GM21447 (cell line): ENCODE measurements around the gene TYSND1.
"Not testable (repeated sequence)": the region's sequence is repeated elsewhere in the genome, so short reads cannot be mapped to it uniquely, and the experiment has no call there.

Experiments
- ATAC-seq: cut with Tn5 transposase; IDR thresholded peaks from one replicate; pipeline ENCODE4 v1.9.1; 2021; ENCODE audit not compliant: unreplicated experiment

The TYSND1 gene

DNA sequence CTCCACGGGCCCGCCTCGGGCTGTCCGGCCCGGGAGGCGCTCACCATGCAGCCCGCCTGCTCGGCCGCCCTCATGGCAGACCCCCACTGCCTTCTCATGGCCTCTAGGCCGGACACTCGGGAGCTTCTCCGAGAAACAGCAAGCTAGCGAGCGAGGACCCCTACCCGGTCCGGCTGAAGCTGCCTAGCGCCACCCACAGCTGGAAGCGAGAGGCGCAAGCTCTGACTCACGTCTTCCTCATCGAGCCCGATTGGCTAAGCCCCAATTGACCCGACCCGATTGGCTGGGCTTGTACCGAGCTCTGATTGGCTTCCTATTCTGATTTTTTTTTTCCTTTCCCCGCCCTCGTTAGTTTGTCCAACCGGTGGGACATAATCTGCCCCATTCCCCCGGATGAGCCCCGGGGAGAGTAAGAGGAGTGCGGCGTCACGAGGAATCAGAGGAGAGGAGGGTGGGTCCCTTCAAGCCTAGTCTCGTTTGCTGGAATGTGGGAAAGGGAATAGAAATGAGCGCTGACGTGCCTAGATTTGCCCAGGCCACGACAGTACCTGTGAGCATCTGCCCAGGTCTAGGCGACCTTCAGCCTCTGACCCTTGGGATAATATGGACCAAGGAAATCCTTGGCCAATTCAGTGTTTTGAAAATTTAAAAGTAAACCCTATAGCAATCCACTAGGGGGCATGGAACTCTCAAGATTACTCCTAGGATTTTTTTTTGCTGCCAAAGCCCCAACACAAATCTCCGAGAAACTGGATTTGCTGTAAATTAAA, at the start of gene TYSND1:
Gene TYSND1, minus strand, starts transcription at position 212 of the 770 bp plus-strand sequence. Its CDS starts 114 bp downstream, at position 98.
- peak; percentile 91 for ATAC-seq

- no peak for ATAC-seq
Measured at GRCh38 chr10:70193391-70193844, 46.9 kb upstream of the TYSND1 start.

DNA sequence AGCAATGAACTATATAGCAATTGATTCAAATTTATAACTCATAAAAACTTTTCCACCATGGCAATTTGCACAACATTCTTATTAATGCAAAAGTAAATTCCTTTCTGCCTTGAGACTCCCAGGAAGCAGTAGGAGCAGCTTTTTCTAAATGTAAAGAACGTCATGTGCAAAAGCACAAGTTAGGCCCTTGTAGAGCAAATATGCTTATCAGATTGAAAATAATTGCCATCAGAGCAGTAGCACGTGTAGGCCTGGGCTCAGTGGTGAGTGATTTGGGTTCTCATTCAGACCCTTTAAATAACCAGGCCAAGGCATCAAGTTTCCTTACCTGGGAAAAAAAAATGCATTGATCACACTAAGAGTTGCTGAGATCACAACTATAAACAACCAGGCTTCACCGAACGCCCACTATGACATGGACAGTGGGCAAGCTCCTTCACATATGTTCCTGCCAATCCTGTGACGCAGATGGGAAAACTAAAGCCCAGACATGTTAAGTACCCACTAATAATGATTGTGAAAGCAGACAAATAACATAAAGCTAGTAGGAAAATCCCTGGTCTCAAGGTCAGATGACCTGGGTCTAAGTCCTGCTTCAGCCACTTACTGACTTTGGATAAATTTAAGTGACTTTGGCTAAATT, 45.9 kb upstream of the TYSND1 start:
- no peak for ATAC-seq

DNA sequence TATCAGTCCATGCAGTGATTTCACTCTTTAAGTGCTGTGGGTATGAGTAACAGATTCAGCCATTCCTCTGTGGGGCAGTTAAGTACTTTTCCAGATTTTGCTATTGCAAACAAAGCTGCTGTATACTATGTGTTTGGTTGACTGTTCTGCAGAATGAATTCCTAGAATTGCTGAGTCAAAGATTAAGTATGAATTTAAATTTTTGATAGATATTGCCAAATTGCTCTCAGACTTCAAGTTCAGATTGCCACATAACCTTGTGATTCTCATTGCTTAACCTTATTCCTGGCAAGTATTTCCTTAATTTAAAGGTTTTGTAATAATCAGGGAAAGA, 45.4 kb upstream of the TYSND1 start:
- no peak for ATAC-seq

- ATAC-seq, result no peak
Measured at GRCh38 chr10:70191161-70191971, 44.9 kb upstream of the TYSND1 start.

DNA sequence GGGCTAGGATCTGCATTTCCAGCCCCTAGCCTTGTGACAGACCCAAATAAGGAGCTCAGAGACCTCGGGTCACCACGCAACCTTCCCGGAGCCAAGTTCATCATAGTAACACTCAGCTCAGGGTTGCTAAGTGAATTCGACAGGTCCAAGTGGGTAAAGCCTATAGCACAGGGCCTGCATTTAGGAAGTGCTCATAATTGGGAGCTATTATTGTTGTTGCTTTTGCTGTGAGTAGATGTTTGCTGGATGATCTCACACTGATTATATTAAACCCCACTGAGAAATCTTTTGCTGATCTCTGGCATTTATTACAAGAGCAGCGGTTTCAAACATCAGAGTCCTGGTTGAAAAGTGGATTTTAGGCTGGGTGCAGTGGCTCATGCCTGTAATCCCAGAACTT, 44.1 kb upstream of the TYSND1 start:
- ATAC-seq, result no peak

DNA sequence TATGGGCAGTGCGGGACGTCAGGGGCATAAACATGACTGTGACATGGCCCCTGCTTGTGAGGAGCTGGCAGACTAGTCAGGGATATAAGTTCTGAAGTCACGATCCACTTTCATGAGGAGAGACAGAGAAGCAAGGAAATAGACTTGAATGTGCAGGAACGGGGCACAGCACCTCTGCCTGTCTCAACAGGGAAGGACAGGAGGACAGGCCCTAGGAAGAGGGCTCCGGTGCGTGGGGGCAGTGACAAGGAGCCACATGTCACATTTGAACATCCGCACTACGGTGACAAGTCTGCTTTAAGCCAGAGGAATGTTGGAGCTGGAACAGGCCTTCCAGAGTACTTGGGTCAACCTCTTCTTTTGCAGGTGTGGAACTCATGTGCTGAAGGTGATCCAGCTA, 43.6 kb upstream of the TYSND1 start:
- ATAC-seq, result no peak

GRCh38 chr10:70188768-70189167, 42.3 kb upstream of the TYSND1 start:
- no peak for ATAC-seq

- ATAC-seq, result no peak
Measured at GRCh38 chr10:70186571-70186970, 40.1 kb upstream of the TYSND1 start.

DNA sequence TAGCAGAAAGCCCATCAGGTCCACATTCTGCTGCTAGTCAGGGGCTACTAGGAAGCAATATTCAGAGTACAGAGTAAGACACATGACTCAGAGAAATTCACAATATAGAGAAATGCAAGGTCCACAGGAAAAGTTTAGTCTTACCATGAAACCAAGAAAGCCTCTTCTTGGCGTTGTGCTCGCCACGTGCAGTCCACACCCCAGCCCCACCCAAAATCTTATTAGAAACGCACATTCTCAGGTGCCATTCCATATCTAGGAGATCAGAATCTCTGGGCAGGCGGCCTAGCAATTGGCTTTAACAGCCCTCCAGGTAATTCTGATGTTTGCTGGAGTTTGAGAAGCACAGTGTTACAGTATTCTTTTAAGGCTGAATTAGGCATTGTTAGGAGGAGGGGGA, 39.6 kb upstream of the TYSND1 start:
- ATAC-seq, result no peak

GRCh38 chr10:70183304-70183703, 36.8 kb upstream of the TYSND1 start:
- no peak for ATAC-seq

- ATAC-seq, result not testable (repeated sequence)
Measured at GRCh38 chr10:70179209-70179608, 32.7 kb upstream of the TYSND1 start.

DNA sequence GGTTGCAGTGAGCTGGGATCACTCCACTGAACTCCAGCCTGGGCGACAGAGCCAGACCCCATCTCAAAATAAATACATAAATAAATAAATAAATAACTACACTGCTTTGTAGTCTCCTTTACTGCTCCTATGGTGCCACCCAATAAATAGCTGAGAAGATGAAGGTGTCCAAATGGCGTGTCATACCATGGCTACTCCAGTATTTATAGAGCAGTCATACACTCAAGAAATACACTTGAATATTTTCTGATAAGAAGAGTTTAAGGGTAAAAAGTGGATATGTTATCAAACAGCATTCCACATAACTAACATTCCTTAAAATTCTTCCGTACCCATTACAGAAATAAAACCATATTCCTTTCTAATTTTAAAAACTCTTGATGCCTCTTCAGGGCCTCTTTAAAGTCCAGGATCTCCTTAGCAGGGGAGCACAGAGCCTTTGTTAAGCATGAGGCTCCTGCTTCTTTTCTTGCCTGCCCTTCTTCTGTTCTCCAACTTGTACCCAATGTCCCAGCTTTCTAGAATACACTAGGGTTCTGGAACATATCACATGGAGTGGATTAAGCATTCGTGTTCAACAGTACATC, 31.7 kb upstream of the TYSND1 start:
- no peak for ATAC-seq

GRCh38 chr10:70176441-70176840, 29.9 kb upstream of the TYSND1 start:
- ATAC-seq, result no peak

DNA sequence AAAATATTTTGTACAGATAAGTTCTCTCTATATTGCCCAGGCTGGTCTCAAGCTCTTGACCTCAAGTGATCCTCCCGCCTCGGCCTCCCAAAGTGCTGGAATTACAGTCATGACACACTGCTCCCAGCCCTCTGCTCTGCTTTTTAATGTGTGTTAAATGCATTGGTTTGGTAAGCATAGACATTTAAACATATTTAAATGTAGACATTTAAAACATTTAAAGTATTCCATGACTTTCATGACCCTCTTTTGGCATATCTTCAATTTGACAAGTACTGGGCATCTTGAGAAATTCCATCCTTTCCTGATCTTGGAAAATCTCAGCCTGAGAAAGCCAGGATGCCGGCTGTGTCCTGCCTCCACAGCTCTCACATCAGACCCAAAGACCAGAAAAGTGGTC, 29.0 kb upstream of the TYSND1 start:
- no peak for ATAC-seq

DNA sequence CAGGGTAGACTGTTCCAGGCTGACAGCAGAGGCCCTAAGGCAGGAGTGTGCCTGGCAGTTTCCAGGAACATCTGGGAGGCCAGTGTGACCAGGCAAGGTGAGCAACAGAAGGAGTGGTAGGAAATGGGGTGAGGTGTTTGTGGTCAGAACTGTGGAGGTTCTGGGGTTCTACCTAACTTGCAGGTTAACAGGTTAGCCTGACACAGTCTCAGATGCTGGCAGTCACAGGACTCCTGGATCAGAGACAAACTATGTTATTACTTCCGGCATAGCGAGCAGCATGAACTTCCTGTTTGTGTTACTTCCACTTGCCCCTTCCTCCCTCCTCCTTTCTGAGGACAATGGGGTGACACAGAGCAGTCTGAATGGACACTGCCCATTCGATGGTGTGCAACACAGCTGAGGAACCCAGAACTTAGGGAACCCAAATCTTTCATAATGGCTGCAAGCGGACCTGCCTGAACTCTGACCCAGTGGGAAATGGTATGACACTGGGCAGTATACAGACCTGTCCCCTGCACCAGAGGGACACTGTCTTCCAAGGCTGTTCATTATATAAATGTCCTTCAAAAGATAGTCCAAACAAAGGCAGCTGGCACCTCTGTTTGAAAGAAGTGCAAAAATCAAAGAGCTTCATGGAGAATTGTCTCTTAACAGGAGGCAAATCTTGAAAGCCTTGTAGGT, 27.7 kb upstream of the TYSND1 start:
- ATAC-seq, result no peak

DNA sequence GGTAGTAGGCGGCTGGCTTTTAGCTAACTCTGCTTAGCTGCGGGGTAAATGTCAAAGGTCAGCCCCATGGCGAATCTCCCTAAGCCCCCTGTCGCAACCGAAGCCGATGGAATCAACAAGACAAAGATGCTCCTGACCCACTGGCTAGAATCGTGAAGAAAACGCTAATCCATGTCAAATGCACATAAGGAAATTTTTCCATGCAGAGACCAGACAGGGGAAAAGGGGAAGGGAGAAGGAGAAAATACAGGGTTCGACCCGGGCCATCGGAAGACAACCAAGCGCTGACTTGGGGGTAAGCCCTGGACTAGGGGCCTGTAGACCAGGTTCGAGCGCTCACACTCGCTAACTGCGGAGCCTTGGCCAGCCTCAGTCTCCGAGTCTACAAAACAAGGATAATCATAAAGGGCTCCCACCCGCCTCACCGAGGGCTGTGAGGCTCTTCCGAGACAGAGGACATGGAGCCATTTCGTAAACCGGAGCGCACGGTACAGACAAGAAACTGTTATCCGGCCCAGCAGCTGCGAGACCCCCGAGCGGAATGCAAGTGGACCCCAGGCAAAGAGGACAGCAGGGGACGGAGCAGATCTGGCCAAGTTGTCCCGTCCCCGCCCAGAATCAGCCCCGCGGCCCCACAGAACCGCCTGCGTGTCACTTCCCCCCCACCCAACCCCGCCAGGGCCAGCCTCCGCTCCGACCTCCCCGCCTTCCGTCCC, 23.3 kb upstream of the TYSND1 start:
- peak; percentile 23 for ATAC-seq

DNA sequence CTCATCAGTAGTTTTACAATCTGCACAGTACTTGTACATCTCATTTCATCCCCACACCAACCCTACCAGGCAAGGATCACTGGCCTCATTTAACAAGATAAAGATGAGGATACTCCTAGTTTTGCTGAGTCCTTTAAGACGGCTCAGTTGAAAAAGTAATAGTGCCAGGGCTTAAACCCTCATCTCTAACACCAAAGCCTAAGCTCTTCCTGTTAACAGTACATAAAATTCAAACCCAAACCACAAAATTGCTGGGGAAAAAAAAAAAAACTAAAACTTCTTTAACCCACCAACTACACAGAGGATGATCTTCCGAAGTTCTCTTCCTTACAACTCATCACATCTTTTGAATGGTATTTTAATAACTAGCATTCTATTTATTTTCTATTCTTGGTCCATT, 22.5 kb upstream of the TYSND1 start:
- ATAC-seq, result no peak

DNA sequence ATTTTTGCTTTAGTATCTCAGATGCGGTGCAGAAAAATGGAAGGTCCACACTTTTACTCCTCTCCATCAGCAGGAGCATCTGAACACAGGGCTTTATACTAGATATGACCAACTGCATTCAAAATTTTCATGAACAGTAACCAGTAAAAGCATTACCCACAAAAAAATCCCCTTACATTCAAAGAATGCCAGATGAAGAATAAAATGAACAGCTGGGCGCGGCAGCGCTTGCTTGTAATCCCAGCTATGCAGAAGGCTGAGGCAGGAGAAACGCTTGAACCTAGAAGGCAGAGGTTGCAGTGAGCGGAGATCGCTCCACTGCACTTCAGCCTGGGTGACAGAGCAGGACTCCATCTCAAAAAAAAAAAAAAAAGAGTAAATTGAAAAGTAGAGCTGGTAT, 20.7 kb upstream of the TYSND1 start:
- no peak for ATAC-seq

DNA sequence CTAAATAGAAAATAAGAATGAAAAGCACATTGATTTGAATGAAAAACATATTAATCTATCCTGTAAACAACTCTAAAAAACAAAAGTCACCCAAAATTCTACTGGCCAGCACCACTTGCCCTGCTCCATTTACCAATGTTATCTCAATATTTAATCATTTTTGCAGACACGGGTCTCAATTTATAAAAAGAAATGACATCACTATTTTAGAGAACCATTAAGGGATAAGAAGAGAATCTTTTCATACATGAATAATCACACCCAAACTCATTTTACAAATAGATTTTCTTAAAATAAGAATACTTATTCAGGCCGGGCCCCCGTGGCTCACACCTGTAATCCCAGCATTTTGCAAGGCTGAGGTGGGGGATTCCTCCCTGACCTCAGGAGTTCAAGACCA, 19.9 kb upstream of the TYSND1 start:
- ATAC-seq, result no peak
